ENCODE data around the gene PDYN.

The PDYN gene

GRCh38 chr20:1951436-1952115, 42.3 kb downstream of the PDYN start:
- no peak for DNase-seq (ENCODE audit: low read depth)

- no peak for DNase-seq (ENCODE audit: low read depth)
These were observed 43.0 kb downstream of the PDYN start for GRCh38 chr20:1950836-1951235.

GRCh38 chr20:1949347-1950100, 44.3 kb downstream of the PDYN start:
- DNase-seq (ENCODE audit: low read depth), result no peak

GRCh38 chr20:1947535-1947846, 46.4 kb downstream of the PDYN start:
- no peak for DNase-seq (ENCODE audit: low read depth)

- no peak for DNase-seq (ENCODE audit: low read depth)
These were observed 46.9 kb downstream of the PDYN start for GRCh38 chr20:1946762-1947534.

- DNase-seq (ENCODE audit: low read depth), result no peak
These were observed 47.5 kb downstream of the PDYN start for GRCh38 chr20:1946442-1946761.

GRCh38 chr20:1945660-1946059, 48.2 kb downstream of the PDYN start:
- DNase-seq (ENCODE audit: low read depth), result no peak

GRCh38 chr20:1945134-1945618, 48.7 kb downstream of the PDYN start:
- no peak for DNase-seq (ENCODE audit: low read depth)

GRCh38 chr20:1944345-1945091, 49.3 kb downstream of the PDYN start:
- DNase-seq (ENCODE audit: low read depth), result no peak

GRCh38 chr20:1943275-1944002, 50.4 kb downstream of the PDYN start:
- no peak for DNase-seq (ENCODE audit: low read depth)

- DNase-seq (ENCODE audit: low read depth), result no peak
These were observed 51.2 kb downstream of the PDYN start for GRCh38 chr20:1942486-1943274.

- no peak for DNase-seq (ENCODE audit: low read depth)
These were observed 51.8 kb downstream of the PDYN start for GRCh38 chr20:1942061-1942460.

- DNase-seq (ENCODE audit: low read depth), result no peak
These were observed 52.6 kb downstream of the PDYN start for GRCh38 chr20:1941226-1941625.

GRCh38 chr20:1940581-1940980, 53.3 kb downstream of the PDYN start:
- no peak for DNase-seq (ENCODE audit: low read depth)

GRCh38 chr20:1939270-1939595, 54.6 kb downstream of the PDYN start:
- no peak for DNase-seq (ENCODE audit: low read depth)

GRCh38 chr20:1938464-1939269, 55.2 kb downstream of the PDYN start:
- DNase-seq (ENCODE audit: low read depth), result no peak

GRCh38 chr20:1937316-1937976, 56.4 kb downstream of the PDYN start:
- no peak for DNase-seq (ENCODE audit: low read depth)

GRCh38 chr20:1935696-1936366, 58.0 kb downstream of the PDYN start:
- DNase-seq (ENCODE audit: low read depth), result no peak
